OCI-LY7 (cell line): ENCODE data around the gene UFC1.

Experiments used
- CTCF ChIP-seq: fragments of 200-600 bp; sonication (generic); conservative IDR thresholded peaks from 2 replicates; pipeline ENCODE4 v1.5.1; 2014; ENCODE audit warnings: mild to moderate bottlenecking, antibody characterized with exemption, low read length, moderate library complexity, mixed read lengths
- EZH2phosphoT487 ChIP-seq: fragments of 200-600 bp; sonication (generic); IDR thresholded peaks from 2 replicates; pipeline ENCODE4 v1.6.1; 2018; ENCODE audit warnings: low read depth, borderline replicate concordance, mild to moderate bottlenecking, mixed run types, antibody characterized with exemption, low read length, moderate library complexity, mixed read lengths

- TF ChIP-seq CTCF = peak; percentile 76
- TF ChIP-seq EZH2phosphoT487 = no peak
Observed at GRCh38 chr1:161119092-161119903, 34.5 kb upstream of the UFC1 start.
